SJCRH30 (cell line): Measurements from ENCODE around the gene GPR12. TPM values are rescaled to one million over a fixed set of nuclear protein-coding genes. Genes with fewer than 3 reads are reported as not detected.

Source experiments
- total RNA-seq: library from RNA; depleted of rRNA; stranded (reverse); fragments of >200 nt; shearing (Covaris generic); gene quantifications from 2 replicates; pipeline ENCODE4 v1.2.3, GENCODE V29; 2014; rRNA removed

The GPR12 gene
- total RNA-seq, 1 experiment from 2014 or later, result not detected

Other genes with a start within 250 kb of the GPR12 start
- 27.5 and 30.3 TPM in 2 replicates for gene WASF3, start 203.1 kb downstream of the GPR12 start, total RNA-seq